OCI-LY1 (cell line): ENCODE measurements around the gene SSBP2.

Experiments
- CTCF ChIP-seq: fragments of 200-600 bp; sonication (generic), shearing (Covaris generic); IDR thresholded peaks from 2 replicates; pipeline ENCODE4 v1.5.1; 2017; ENCODE audit warnings: mild to moderate bottlenecking, antibody characterized with exemption, low read length, moderate library complexity, mixed read lengths
- EZH2 ChIP-seq: fragments of 200-600 bp; sonication (generic), shearing (Covaris generic); IDR thresholded peaks from 2 replicates; pipeline ENCODE4 v1.8.0; 2017; ENCODE audit warnings: borderline replicate concordance, mixed run types, mild to moderate bottlenecking, antibody characterized with exemption, low read length, moderate library complexity, mixed read lengths

DNA sequence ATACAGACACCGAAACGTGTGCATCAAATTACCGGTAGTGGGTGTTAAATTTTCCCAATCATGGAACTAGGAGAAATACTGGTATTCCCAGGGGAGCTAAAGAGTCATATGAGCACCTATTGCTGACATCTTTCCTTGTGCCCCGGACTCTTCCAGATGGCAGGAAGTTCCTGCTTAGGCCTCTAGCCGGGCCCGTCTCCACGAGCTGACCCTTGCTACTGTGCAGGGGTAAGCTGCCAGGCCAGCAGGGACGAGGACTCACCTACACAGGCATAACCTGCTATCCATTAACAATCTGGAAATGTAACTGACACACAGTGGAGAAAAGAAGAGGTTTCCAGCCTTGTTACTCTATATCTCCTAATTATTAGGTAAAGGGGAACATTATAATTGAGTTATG is 16.2 kb upstream of the SSBP2 start:
- TF ChIP-seq CTCF, result no peak
- TF ChIP-seq EZH2, result no peak
